GM13976 (cell line): ENCODE measurements around the gene RABAC1.

Source experiments
- DNase-seq: peaks from one replicate; pipeline ENCODE4 v3.0.0; 2012; ENCODE audit warnings: low spot score
- CTCF ChIP-seq: IDR thresholded peaks from 2 replicates; pipeline ENCODE4 v1.5.1; 2012; ENCODE audit warnings: borderline replicate concordance, mild to moderate bottlenecking; ENCODE audit not compliant: insufficient read depth; ENCODE audit errors: extremely low read depth, missing control alignments, control extremely low read depth
- in situ Hi-C: fragments of 300-500 bp; cut with MboI; formaldehyde crosslinking; loops from one replicate; pipeline ENCODE4 v1.12.0; 2022; ENCODE audit warnings: low sequenced_read_pairs, mixed read lengths, inconsistent platforms; ENCODE audit not compliant: unreplicated experiment

Gene RABAC1

GRCh38 chr19:41913538-41914423 is 45.3 kb downstream of the RABAC1 start:
- TF ChIP-seq CTCF = no peak
- no peak for DNase-seq
- in situ Hi-C loops = no loop called here

- no peak for TF ChIP-seq CTCF
- DNase-seq = no peak
- in situ Hi-C loops = no loop called here
Measured at GRCh38 chr19:41912899-41913537, 46.1 kb downstream of the RABAC1 start.

- DNase-seq = no peak
- in situ Hi-C loops = no loop called here
- TF ChIP-seq CTCF = no peak
Measured at GRCh38 chr19:41911889-41912731, 47.0 kb downstream of the RABAC1 start.

- TF ChIP-seq CTCF = no peak
- no peak for DNase-seq
- in situ Hi-C loops = no loop called here
Measured at GRCh38 chr19:41910992-41911888, 47.9 kb downstream of the RABAC1 start.

- DNase-seq = no peak
- in situ Hi-C loops = no loop called here
Measured at GRCh38 chr19:41910240-41910991, 48.7 kb downstream of the RABAC1 start.

More at GRCh38 chr19:41910240-41910991, 48.7 kb downstream of the RABAC1 start:
- no peak for TF ChIP-seq CTCF
